Naive thymus-derived CD4-positive, alpha-beta T cell (primary cell): ENCODE results near the gene SPTBN4. TPM values are rescaled to one million over a fixed set of nuclear protein-coding genes. Genes with fewer than 3 reads are reported as not detected.
"Not testable (repeated sequence)": the region's sequence is repeated elsewhere in the genome, so short reads cannot be mapped to it uniquely, and the experiment has no call there.

ENCODE experiments used
- ATAC-seq: fragments of 150-1000 bp; cut with Tn5 transposase; 2 replicates; pipeline ENCODE4 v1.10.0; 2021; ENCODE audit warnings: mild to moderate bottlenecking, moderate library complexity
- CTCF ChIA-PET: fragments of 350-600 bp; sonication (Branson Sonifier 250); formaldehyde crosslinking; loops from one replicate; lab custom pipeline; 2021; ENCODE audit warnings: antibody characterized with exemption; lab: Charles Lee
- POLR2A ChIA-PET: fragments of 350-600 bp; sonication (Branson Sonifier 250); formaldehyde crosslinking; loops from one replicate; lab custom pipeline; 2021; ENCODE audit warnings: antibody characterized with exemption, inconsistent platforms; lab: Charles Lee
- DNase-seq, 9 donors: peaks; one replicate each; pipeline versions ENCODE4 v3.0.0 to v3.0.0-alpha.2; 2020 to 2022; ENCODE audit warnings: mixed read lengths in 1 of 9
- H3K27ac ChIP-seq: one replicate; pipeline ENCODE4 v1.7.0; 2013; ENCODE audit warnings: mild to moderate bottlenecking, low read depth, low read length, moderate library complexity
- H3K27me3 ChIP-seq, 2 donors: one replicate each; pipeline ENCODE4 v1.7.0; 2013; ENCODE audit warnings: low read length in 2 of 2, mild to moderate bottlenecking in 2 of 2, moderate library complexity in 2 of 2; ENCODE audit not compliant: control insufficient read depth in 2 of 2, insufficient read depth in 2 of 2
- H3K36me3 ChIP-seq, 3 experiments: 1 replicate in 2 of 3; 2 replicates in 1 of 3; pipeline ENCODE4 v1.7.0; 2013; ENCODE audit warnings: low read length in 3 of 3, mild to moderate bottlenecking in 3 of 3, moderate library complexity in 1 of 3; ENCODE audit not compliant: insufficient read depth in 3 of 3, control insufficient read depth in 2 of 3
- H3K4me1 ChIP-seq, 2 donors: one replicate each; pipeline ENCODE4 v1.7.0; 2013; ENCODE audit warnings: low read length in 2 of 2, mild to moderate bottlenecking in 2 of 2, moderate library complexity in 1 of 2; ENCODE audit not compliant: control insufficient read depth in 2 of 2, insufficient read depth in 2 of 2
- H3K4me3 ChIP-seq: 2 replicates; pipeline ENCODE4 v1.7.0; 2013; ENCODE audit warnings: mild to moderate bottlenecking, low read length
- H3K9me3 ChIP-seq, 3 experiments: 1 replicate in 2 of 3; 2 replicates in 1 of 3; pipeline ENCODE4 v1.7.0; 2013; ENCODE audit warnings: low read length in 3 of 3; ENCODE audit not compliant: control insufficient read depth in 2 of 3
- H3K27ac Mint-ChIP-seq, 9 donors: one replicate each; pipeline ENCODE4 v1.8.0; 2020 to 2022; ENCODE audit warnings: mixed read lengths in 9 of 9, mild to moderate bottlenecking in 8 of 9, moderate library complexity in 5 of 9, inconsistent platforms in 2 of 9
- H3K27me3 Mint-ChIP-seq, 5 donors: one replicate each; pipeline ENCODE4 v1.8.0; 2021 to 2022; ENCODE audit warnings: mixed read lengths in 5 of 5, mild to moderate bottlenecking in 1 of 5
- H3K36me3 Mint-ChIP-seq, 5 donors: one replicate each; pipeline ENCODE4 v1.8.0; 2020 to 2022; ENCODE audit warnings: mixed read lengths in 5 of 5, mild to moderate bottlenecking in 3 of 5, inconsistent platforms in 1 of 5
- H3K4me1 Mint-ChIP-seq, 7 donors: one replicate each; pipeline ENCODE4 v1.8.0; 2020 to 2022; ENCODE audit warnings: mixed read lengths in 7 of 7, mild to moderate bottlenecking in 3 of 7, inconsistent platforms in 1 of 7
- H3K4me3 Mint-ChIP-seq, 10 donors: one replicate each; pipeline ENCODE4 v1.8.0; 2020 to 2022; ENCODE audit warnings: mild to moderate bottlenecking in 10 of 10, mixed read lengths in 10 of 10, moderate library complexity in 6 of 10, inconsistent platforms in 2 of 10
- H3K9me3 Mint-ChIP-seq, 11 donors: one replicate each; pipeline ENCODE4 v1.8.0; 2020 to 2022; ENCODE audit warnings: mixed read lengths in 11 of 11, mild to moderate bottlenecking in 4 of 11, inconsistent platforms in 1 of 11, moderate library complexity in 1 of 11
- intact Hi-C, 2 donors: fragments of 100-400 bp; cut with micrococcal nuclease; formaldehyde crosslinking; loops; one replicate each; pipeline ENCODE4 v1.15.1; 2023
- polyA plus RNA-seq, 2 donors: library from polyadenylated mRNA; unstranded; fragments of 300-500 nt; fragmentation: Illumina TruSeq; gene quantifications; one replicate each; pipeline ENCODE4 v1.2.3, GENCODE V29; 2021
- total RNA-seq, 6 experiments: library from RNA in 5 of 6; stranded (reverse) in 5 of 6; gene quantifications; 1 replicate in 5 of 6; 2 replicates in 1 of 6; pipeline ENCODE4 v1.2.3 and lab custom pipeline; 2021 to 2026

Gene SPTBN4
- total and polyA plus RNA-seq, 7 experiments from 2014 or later, result 0.20 to 1.5 (median 0.66) TPM; not detected in 1

DNA sequence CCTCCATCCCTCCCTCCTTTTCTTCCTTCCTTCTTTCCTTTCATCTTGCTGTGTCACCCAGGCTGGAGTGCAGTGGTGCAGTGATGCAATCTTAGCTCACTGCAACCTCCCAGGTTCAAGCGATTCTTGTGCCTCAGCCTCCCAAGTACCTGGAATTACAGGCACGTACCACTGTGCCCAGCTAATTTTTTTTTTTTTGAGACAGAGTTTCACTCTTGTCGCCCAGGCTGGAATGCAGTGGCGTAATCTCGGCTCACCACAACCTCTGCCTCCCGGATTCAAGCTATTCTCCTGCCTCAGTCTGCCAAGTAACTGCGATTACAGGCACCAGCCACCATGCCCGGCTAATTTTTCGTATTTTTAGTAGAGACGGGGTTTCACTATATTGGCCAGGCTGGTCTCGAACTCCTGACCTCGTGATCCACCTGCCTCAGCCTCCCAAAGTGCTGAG is 3.2 kb upstream of the SPTBN4 start:
- not testable (repeated sequence) for H3K36me3 ChIP-seq, H3K27ac Mint-ChIP-seq, H3K27me3 ChIP-seq, H3K4me1 ChIP-seq, H3K27ac ChIP-seq, H3K4me3 Mint-ChIP-seq, H3K36me3 Mint-ChIP-seq, H3K9me3 ChIP-seq, ATAC-seq, DNase-seq, H3K4me3 ChIP-seq, H3K9me3 Mint-ChIP-seq
- CTCF ChIA-PET, result interaction anchor here (0.6 to 5.7 kb wide), 17 partner anchors 10 to 1094 kb away, joined by 3 to 33 read pairs (median 4); no protein-coding TSS in a partner anchor
- Mint-ChIP-seq H3K27me3 (peaks cover 6 to 22% (median 7%) of the 10 kb centered on the region in 5 donors), H3K4me1 (peaks cover 18 to 27% (median 25%) of the 10 kb centered on the region in 7 donors)
- intact Hi-C loops, result loop anchor here (1.0 to 10.0 kb wide), 3 partner anchors 59 to 251 kb away; partner anchors contain the start of genes COQ8B (in 1 of the 2) and ITPKC (in 1 of the 2)
- POLR2A ChIA-PET, result interaction anchor here (0.6 to 4.5 kb wide), 4 partner anchors 20 to 171 kb away, joined by 3 to 47 read pairs (median 14); partner anchors contain the start of gene SERTAD3

- CTCF ChIA-PET, result interaction anchor here (0.5 to 5.7 kb wide), 18 partner anchors 11 to 1095 kb away, joined by 3 to 33 read pairs (median 4); no protein-coding TSS in a partner anchor
- H3K27ac ChIP-seq, result peak overlapping the region; percentile 66
- ATAC-seq, result no peak
- H3K4me3 Mint-ChIP-seq, result peak overlapping the region in 9 of 10 donors; percentile 83 to 95 (median 87)
- peaks cover 6 to 28% (median 7%) of the 10 kb centered on the region in 5 donors for H3K27me3 Mint-ChIP-seq
- DNase-seq, result peak; percentile 43 to 76 (median 57)
- H3K27me3 ChIP-seq, result peaks cover 3 to 4% of the 10 kb centered on the region in 2 donors
- POLR2A ChIA-PET, result interaction anchor here (0.6 to 4.5 kb wide), 9 partner anchors 11 to 171 kb away, joined by 3 to 47 read pairs (median 4); partner anchors contain the start of genes SERTAD1 and SERTAD3
- peaks cover 0 to 7% of the 10 kb centered on the region in 2 donors for H3K4me1 ChIP-seq
- H3K36me3 ChIP-seq, result no peaks in the 10 kb centered on the region
- peak overlapping the region in 5 of 9 donors; percentile 28 to 94 (median 84) for H3K27ac Mint-ChIP-seq
- intact Hi-C loops, result loop anchor here (1.0 to 10.0 kb wide), 17 partner anchors 20 to 1818 kb away; partner anchors contain the start of genes COQ8B (in 2 of the 2), ITPKC (in 2 of the 2), SERTAD3 (in 2 of the 2) and ACTMAP (in 1 of the 2)
- peaks cover 0 to 2% (median 0%) of the 10 kb centered on the region in 11 donors for H3K9me3 Mint-ChIP-seq
- peak overlapping the region; percentile 44 for H3K4me3 ChIP-seq
- no peaks in the 10 kb centered on the region for H3K9me3 ChIP-seq
- peaks cover 18 to 27% (median 25%) of the 10 kb centered on the region in 7 donors for H3K4me1 Mint-ChIP-seq
- H3K36me3 Mint-ChIP-seq, result peaks cover 0 to 6% (median 0%) of the 10 kb centered on the region in 5 donors
Measured at GRCh38 chr19:40464059-40465024, 2.5 kb upstream of the SPTBN4 start.

DNA sequence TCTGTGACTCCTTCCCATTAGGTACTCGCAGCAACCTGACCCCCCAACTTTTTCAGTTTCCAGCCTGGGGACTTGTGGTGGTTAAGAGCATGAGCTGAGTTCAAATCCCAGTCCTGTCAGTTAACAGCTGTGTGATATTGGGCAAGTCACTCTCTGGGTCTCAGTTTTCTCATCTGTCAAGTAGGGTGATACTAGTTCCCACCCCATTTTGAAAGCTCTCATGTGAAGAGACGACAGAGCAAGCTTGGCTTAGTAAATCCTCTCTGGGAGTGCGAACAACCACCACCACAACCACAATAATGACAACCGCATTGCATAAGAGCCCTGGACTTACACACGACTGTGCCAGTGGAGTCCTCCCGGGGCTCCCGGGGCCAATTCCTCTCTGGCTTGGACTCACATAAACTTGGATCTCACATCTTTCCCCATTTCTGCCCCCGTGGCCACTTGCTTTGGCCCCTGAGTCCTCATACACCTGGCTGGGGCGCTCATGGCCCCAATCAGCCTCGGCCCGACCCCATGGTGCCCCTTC is 1.7 kb upstream of the SPTBN4 start:
- ChIA-PET POLR2A (interaction anchor here (0.5 to 4.5 kb wide), 13 partner anchors 9 to 148 kb away, joined by 3 to 47 read pairs (median 4); partner anchors contain the start of genes C19orf47, PLD3, SERTAD1 and SERTAD3), CTCF (interaction anchor here (1.0 to 5.7 kb wide), 10 partner anchors 10 to 170 kb away, joined by 3 to 33 read pairs (median 5); partner anchors contain the start of gene SERTAD1)
- Histone ChIP-seq H3K4me1 (peaks cover 0 to 7% of the 10 kb centered on the region in 2 donors), H3K27me3 (peaks cover 3 to 4% of the 10 kb centered on the region in 2 donors), H3K27ac (peak overlapping the region; percentile 66), H3K4me3 (peak overlapping the region; percentile 44), H3K36me3 (no peaks in the 10 kb centered on the region), H3K9me3 (no peaks in the 10 kb centered on the region)
- peaks cover 18 to 27% (median 25%) of the 10 kb centered on the region in 7 donors for H3K4me1 Mint-ChIP-seq
- ATAC-seq (no peak), DNase-seq (peak in 4 of 9 donors; percentile 31 to 40 (median 36))
- H3K27ac Mint-ChIP-seq, result peak overlapping the region; percentile 70 to 94 (median 87)
- peaks cover 0 to 2% (median 0%) of the 10 kb centered on the region in 11 donors for H3K9me3 Mint-ChIP-seq
- H3K27me3 Mint-ChIP-seq, result peaks cover 6 to 28% (median 7%) of the 10 kb centered on the region in 5 donors
- H3K36me3 Mint-ChIP-seq, result peaks cover 0 to 6% (median 0%) of the 10 kb centered on the region in 5 donors
- peak overlapping the region; percentile 83 to 95 (median 86) for H3K4me3 Mint-ChIP-seq
- intact Hi-C loops, result loop anchor here (1.0 to 10.0 kb wide), 16 partner anchors 21 to 1817 kb away; partner anchors contain the start of genes COQ8B (in 2 of the 2), ITPKC (in 2 of the 2), SERTAD3 (in 2 of the 2) and ACTMAP (in 1 of the 2)

DNA sequence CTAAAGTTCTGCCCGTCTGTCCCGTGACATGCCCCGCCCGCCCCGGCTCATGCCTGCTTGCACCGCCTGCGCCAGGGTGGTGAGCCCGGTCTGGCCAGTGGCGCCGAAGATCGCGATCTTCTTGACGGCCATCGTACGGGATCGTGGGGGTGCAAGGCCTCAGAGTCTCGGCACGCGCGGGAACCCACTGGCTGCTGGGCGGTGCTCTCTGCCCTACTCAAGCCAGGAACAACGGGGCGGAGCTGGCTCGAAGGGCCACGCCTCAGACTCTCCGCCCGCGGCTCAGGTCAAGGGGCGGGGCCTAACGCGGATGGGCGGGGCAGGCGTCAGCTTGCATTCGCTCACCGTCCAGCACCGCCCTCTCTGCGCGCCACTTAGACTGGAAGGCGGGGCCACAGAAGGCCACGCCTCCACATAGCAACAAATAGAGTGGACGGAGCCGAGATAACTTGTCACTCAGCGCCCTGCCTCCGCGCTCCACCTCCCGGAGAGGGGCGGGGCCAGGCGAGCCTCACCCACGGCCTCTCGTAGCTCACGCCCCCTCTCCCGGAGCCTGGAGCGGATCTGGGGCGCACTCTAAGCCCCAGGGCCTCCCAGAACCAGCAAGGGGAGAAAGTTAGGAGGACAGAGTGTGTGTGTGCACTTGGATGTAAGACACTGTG is 1.1 kb upstream of the SPTBN4 start, which contains the start of gene BLVRB:
TSS of gene BLVRB (minus strand) at position 189 of the 662 bp plus-strand sequence. CDS start at position 132, 57 bp downstream.
- peak within 1 kb of the TSS; percentile 44 for H3K4me3 ChIP-seq
- Mint-ChIP-seq H3K27ac (peak within 1 kb of the TSS; percentile 70 to 94 (median 87)), H3K36me3 (peaks cover 0 to 6% (median 0%) of the 10 kb centered on the region in 5 donors), H3K27me3 (peaks cover 6 to 28% (median 7%) of the 10 kb centered on the region in 5 donors), H3K4me3 (peak within 1 kb of the TSS; percentile 83 to 95 (median 86)), H3K4me1 (peaks cover 18 to 27% (median 25%) of the 10 kb centered on the region in 7 donors), H3K9me3 (peaks cover 0 to 2% (median 0%) of the 10 kb centered on the region in 11 donors)
- no peaks in the 10 kb centered on the region for H3K36me3 ChIP-seq
- peaks cover 3 to 4% of the 10 kb centered on the region in 2 donors for H3K27me3 ChIP-seq
- peak within 1 kb of the TSS; percentile 66 for H3K27ac ChIP-seq
- POLR2A ChIA-PET, result interaction anchor here (0.5 to 4.5 kb wide), 12 partner anchors 8 to 148 kb away, joined by 3 to 47 read pairs (median 4); partner anchors contain the start of genes C19orf47, PLD3, SERTAD1 and SERTAD3
- peak; percentile 98 to 100 (median 99) for DNase-seq
- CTCF ChIA-PET, result interaction anchor here (0.6 to 5.7 kb wide), 7 partner anchors 12 to 169 kb away, joined by 3 to 33 read pairs (median 5); partner anchors contain the start of gene SERTAD1
- ATAC-seq, result peak; percentile 90
- peaks cover 0 to 7% of the 10 kb centered on the region in 2 donors for H3K4me1 ChIP-seq
- intact Hi-C loops, result loop anchor here (1.0 to 10.0 kb wide), 19 partner anchors 21 to 1817 kb away; partner anchors contain the start of genes COQ8B (in 2 of the 2), ITPKC (in 2 of the 2), SERTAD3 (in 2 of the 2) and ACTMAP (in 1 of the 2)
- H3K9me3 ChIP-seq, result no peaks in the 10 kb centered on the region
